ENCODE measurements around the gene STRN4.

GRCh38 chr19:46745030-46745429, 1.2 kb downstream of the STRN4 start:
- TF ChIP-seq LARP7 (IDR thresholded peaks at IDR 0.05) (no peak), EZH2 (IDR thresholded peaks at IDR 0.05; ENCODE audit: borderline replicate concordance, low read depth, low read length) (no peak), FOS (IDR thresholded peaks at IDR 0.05; ENCODE audit: extremely low read depth, insufficient read length) (no peak)
